Occipital lobe (tissue), 2 donors: ENCODE measurements around the gene DDX54. TPM values are rescaled to one million over a fixed set of nuclear protein-coding genes. Genes with fewer than 3 reads are reported as not detected.
"Not testable (repeated sequence)": the region's sequence is repeated elsewhere in the genome, so short reads cannot be mapped to it uniquely, and the experiment has no call there.

Experiments used
- DNase-seq: peaks from one replicate; lab custom pipeline; 2025; lab: John Stamatoyannopoulos, UW
- total RNA-seq: library from RNA; depleted of rRNA; stranded (reverse); fragments of >200 nt; gene quantifications from one replicate; pipeline ENCODE4 v1.2.3, GENCODE V29; 2014

DDX54 gene
- total RNA-seq, 1 donor from 2014 or later: 12.0 TPM

DNA sequence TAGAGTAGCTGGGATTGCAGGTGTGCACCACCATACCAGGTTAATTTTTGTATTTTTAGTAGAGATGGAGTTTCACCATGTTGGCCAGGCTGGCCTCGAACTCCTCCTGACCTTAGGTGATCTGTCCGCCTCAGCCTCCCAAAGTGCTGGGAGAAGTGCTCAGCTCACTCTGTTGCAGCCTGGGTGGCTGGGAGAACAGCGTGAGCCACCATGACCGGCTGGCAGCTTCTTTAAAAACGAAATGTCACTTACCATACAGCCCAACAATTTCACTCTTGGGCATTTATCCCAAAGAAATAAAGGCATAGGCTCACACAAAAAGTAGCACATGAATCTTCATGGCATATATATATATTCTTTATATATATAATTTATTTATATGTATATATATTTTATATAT lies 40.5 kb downstream of the DDX54 start:
- DNase-seq: no peak

DNA sequence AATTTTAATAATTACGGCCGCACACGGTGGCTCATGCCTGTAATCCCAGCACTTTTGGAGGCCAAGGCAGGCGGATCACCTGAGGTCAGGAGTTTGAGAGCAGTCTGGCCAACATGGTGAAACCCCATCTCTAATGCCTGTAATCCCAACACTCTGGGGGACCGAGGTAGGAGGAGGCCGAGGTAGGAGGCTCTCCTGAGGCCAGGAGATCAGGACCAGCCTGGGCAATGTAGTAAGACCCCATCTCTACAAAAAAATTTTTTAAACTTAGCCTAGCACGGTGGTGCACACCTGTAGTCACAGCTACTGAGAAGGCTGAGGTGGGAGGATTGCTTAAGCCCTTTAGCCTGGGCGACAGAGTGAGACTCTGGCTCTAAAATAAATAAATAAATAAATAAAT lies 41.3 kb downstream of the DDX54 start:
- no peak for DNase-seq

DNA sequence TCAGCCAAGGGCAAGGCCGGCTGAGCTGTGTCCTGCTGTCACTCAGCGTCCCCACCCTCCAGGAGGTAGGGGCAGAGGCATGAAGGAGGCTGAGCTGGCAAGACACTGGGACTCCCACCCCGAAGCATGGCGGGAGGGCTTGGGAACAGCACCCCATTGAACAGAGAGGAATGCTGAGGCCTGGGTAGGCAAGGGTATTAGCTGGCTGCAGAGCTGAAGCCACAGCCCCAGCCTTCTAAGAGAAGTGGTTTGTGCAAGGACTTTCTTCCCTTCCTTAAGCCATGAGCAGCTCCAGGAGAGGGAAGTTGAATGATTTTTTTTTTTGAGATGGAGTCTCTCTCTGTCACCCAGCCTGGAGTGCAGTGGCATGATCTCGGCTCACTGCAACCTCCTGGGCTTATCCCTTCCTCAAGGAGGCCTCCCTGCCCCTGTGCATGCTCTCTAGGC lies 42.4 kb downstream of the DDX54 start:
- no peak for DNase-seq

DNA sequence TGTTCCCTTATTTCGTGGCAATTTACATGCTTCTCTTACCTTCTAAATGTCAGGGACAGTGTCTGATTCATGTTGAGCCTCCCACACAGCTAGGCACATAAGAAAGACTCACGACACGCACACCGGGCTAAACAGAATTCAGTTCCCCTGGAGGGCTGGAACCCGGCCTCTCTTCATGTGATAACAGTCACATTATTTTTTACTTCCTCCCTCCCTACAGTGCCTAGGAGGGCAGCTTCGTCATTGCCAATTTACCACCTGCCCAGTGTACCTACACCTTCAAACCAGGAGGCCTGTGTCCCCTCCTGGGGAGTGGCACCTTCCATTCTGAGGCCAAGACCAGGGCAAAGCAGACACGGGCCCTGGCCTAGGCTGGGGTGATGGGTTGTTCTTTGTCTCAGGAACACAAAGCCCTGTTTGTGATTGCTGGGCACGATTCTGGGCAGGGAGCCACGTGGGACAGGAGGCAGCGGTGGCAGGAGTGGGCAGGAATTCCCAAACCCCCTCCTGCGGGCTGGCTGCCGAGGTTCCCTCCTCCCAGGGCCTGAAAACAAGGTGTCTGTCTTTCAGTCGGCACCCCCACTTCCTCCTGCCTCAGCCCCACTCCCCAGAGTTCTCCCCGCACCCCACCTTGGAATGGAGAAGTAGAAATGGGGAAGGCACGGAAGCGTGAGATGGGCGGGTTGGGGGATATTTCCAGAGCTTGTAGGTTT lies 42.9 kb downstream of the DDX54 start:
- peak; percentile 85 for DNase-seq

DNA sequence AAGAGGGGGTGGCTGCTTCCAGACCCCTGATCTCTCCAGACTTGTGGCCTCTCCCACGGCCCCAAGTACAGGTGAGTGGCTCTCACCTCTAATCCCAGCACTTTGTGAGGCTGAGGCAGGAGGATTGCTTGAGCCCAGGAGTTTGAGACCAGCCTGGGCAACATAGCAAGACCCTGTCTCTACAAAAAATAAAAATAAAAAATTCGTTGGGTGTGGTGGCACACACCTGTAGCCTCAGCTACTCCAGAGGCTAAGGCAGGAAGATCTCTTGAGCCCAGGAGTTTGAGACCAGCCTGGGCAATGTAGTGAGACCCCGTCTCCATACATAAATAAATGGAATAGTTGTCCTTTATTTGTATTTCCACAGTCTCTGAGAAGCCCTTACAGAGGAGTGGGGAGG lies 43.6 kb downstream of the DDX54 start:
- DNase-seq: not testable (repeated sequence)

DNA sequence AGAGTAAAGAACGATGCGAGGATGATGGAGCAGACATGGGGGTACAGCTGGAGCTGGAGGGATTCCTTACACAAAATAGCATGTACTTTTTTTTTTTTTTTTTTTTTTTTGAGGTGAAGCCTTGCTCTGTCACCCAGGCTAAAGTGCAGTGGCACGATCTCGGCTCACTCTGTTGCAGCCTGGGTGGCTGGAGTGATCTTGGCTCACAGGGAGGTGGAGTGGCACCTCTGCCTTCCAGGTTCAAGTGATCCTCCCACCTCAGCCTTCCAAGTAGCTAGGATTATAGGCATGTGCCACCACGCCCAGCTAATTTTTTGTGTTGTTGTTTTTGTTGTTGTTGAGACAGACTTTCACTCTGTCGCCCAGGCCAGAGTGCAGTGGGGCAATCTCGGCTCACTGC lies 44.6 kb downstream of the DDX54 start:
- no peak for DNase-seq

DNA sequence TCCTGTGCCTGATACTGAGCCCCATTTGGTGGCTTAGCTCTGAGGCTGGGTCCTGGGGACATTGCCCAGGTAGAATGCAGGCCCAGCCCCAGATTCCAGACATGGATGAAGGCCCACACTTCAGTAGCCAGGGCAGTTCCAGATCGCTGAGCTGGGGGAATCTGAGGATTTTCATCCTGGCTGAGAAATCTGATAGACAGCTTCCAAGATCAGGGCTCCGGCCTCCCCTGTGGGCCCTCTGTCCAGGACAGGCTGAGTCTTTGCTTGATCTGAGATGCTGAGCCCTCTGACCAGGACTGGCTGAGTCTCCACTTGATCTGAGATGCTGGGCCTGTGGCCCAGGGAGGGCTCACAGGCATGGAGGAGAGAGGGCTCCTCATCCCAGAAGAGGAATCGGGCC lies 46.5 kb downstream of the DDX54 start:
- no peak for DNase-seq

DNA sequence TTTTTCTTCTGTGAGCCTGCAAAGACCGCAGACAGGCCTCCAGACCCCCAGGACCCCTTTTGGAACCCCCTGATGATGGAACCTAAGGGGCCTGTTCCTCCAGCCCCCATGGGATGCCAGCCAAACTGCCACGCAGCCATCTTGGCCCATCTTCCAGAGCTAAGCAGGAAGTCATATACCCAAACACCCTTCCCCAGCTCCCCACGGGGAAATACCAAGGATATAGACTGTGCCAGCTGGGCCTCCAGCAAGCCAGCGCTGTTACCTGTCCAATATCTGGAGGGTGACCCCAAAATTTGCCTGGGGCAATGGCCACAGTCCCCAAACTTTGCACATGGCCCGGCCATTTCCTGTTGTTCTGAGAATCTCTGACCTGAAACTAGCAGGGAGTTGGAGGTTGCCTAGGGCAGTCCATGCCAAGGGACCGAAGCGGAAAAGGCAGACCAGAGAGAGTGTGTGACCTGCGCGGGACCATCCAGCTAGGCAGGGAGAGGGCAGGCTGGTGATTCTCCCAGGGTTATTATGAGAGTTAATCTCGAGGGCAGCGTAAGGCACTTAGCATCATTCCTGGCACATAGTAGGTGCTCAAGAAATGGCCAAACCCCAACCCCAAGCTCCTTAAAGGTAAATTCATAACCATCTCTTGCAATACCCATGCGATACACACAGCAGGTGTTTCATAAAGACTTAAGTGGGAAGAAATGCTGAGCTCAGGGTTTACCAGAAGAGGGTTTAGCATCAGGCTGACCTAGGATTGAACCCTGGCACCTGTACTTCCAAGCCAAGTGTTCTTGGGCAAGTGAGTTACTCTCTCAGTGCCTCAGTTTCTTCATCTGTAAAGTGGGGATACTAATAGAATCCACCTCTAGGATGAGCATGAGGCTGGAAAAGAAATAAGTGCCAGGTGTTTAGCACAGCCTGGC lies 47.2 kb downstream of the DDX54 start:
- DNase-seq: no peak

DNA sequence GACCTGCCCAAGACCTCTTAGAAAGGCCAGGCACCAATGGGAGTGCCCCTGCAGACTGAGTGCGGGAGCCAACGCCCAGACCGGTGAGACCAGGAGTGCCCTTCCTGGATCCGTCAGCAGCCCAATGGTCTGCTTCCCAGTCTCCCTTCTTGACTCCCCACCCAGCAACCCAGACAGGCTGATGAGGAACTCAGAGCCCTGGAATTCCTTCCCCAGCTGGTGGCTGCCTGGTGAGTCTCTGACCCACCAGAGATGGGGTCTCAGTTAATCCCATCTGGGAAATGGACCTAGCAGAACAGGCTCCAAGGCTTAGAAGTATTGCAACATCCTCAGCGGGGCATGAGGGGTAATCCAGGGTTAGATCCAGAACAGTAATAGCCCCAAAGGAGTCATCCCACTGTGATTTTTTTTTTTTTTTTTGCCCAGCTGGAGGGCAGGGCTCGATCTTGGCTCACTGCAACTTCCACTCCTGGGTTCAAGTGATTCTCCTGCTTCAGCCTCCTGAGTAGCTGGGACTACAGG lies 48.2 kb downstream of the DDX54 start:
- DNase-seq: no peak

DNA sequence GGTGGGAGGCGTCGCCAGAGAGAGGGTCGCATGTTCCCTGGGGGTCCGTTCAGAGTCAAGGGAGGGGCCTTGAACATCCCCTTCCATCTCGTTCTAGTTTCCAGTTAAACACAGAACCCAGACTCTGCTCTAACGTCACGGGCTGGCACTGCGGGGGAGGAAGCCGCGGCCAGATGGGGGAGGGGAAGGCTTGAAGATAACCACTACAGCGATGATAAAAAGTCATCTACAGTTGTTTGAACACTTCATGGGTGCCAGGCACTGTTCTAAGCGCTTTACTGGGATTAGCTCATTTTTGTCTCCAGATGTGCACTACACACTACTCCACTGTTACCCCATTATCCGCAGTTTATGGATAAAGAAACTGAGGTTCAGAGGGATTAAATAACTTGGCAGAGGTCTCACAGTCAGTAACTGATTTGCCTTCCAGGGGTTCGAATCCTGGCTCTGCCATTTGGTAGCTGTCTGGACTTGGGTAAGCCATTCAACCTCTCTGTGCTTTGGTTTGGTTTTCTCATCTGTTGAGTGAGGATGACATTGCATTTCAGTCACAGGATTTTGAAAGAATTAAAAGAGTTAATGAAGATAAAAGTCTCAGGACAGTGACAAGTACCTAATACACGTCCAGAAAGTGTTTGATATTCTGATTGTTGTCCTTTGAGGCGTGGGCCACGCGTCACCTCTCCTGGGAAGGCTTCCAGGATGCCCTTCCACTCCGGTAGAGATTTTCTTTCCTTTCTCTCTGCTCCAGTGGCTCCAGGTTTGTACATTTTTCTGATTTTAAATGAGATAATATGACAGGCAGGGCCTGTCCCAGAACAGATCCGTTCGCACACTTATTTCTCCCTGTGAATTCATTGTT lies 48.9 kb downstream of the DDX54 start:
- peak; percentile 48 for DNase-seq

DNA sequence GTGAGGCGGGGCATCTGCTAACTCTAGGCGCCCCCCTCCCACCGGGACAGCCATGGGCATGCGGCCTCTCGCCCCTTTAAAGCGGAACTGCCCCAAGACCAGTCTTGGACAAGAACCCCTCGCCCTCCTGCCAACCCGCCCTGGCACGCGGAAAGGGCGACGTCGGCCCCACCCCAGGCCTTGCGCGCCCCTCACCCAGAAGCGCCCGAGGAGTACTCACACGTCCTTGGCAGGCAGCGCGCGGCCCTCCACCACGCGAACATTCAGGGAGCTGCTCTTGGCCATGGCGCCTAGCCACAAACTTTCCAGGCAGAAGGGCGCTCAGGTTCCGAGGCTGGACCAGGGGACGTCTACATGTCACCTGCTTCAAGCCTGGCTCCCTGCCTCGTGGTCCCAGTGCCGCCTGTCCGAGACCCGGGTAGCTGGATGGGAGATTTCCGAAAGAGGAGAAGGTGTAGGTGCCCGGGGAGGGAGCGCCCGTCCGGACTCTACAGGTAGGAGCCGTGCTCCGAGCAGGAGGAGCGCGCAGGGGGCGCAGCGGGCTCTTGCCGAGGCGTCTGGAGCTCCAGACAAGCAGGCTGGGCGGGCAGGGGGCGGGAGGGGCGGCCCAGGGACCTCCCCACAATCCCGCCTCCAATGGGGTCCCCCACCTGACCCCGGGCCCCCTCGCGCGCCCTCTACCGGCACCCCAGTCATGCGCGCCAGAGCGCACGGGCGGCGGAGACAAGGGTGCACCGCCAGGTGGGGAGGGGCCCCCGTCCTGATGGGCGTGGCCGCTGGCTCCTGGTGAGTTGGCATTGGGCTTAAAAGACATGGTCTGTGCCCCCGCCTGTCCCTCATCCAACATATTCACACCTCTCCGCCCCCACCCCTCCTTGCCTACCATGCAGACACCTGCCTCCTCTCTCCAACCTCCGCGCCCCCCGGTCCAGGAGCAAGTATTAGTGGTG lies 49.8 kb downstream of the DDX54 start, which contains the start of gene RASAL1:
Gene RASAL1 (minus strand): TSS at position 584 of the 950 bp plus-strand sequence. CDS start 299 bp downstream, at position 285.
- peak; percentile 48 for DNase-seq

DNA sequence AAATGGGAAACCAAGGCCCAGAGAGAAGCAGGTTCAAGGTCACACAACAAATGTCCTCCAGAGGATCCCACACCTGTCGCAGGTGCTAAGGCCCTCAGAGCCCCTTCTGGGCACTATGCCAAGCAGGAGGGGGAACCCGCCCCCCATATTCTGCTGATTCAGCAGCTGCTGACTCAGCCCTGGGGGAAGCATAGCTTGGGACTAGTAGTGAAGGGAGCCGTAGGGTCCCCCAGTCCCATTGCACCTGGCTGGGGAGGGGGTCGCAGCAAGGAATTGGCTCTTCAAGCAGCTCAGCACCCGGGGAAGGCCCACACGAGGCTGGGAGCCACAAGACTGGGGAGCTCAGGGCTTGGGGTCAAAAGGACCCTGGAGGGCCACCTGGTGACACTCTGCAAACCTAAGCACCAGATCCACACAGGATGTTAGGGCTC lies 50.7 kb downstream of the DDX54 start:
- no peak for DNase-seq

DNA sequence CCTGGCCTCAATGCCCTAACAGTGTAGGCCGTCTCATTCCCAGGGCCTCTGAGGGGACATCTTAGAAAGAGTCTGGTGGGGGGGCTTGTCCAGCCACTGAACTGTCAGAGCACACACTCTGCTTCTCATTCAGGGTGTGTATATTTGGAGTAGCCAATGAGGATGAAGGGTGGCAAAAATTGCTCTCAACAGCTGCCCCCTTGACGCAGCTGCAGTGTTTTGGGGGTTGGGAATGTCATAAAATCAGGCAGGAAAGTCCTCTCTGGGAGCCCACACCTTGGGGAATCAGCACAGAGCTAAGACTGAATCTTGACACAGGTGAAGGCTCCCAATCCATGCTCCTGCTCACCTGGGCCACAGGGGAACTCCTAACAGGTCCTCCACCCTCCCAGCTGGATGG lies 51.2 kb downstream of the DDX54 start:
- DNase-seq: no peak

DNA sequence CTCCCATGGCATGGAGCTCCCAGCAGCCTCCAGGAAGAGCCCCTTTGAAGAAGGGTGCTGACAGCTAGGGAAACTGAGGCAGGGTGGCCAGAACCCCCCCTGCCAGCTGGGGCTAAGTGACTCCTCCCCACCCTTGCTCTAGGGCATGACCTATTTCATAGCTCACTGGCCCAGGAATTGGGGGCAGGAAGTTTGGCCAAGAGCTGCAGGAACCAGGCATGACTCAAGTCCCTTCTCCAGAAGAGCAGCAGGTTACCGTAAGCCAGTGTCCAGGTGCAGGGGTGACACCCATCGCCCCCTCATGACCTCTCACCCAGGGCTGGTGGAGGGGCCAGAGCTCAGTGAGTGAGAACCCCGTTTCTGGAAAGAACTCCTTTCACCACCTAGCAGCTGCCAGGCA lies 51.6 kb downstream of the DDX54 start:
- DNase-seq: no peak

DNA sequence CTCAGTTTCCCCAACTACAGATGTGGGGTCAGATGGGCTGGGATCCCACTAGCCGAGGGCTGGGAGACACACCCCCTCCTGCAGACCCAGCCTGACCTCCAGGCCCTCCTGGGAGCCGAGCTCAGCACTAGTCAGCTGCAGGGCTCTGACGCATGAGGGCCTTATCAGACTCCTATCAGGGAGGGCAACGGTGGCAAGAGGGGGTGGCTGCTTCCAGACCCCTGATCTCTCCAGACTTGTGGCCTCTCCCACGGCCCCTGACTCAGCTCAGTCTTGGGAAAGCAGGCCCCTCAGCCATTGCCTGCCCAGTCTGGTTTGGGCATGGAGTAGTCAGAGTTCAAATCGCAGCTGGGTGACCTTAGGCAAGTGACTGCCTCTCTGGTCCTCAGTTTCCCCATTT lies 52.2 kb downstream of the DDX54 start:
- DNase-seq: no peak

DNA sequence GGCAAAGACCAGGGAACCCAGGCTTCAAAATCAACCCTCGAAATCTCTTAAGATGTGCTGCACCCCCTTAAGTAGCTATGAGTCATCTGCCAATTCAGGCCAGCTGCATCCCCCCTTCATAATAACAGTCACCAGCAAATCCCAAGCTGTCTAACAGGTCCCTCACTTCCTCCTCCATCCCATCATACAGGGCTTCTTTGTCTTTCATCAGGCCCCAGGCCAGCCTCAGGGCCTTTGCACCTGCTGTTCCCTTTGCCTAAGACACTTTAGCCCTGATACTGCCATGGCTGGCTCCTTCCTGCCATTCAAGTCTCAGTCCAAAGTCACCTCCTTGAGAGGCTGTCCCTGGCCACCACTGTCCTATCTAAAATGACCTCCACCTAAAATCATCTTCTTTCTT lies 53.7 kb downstream of the DDX54 start:
- no peak for DNase-seq

DNA sequence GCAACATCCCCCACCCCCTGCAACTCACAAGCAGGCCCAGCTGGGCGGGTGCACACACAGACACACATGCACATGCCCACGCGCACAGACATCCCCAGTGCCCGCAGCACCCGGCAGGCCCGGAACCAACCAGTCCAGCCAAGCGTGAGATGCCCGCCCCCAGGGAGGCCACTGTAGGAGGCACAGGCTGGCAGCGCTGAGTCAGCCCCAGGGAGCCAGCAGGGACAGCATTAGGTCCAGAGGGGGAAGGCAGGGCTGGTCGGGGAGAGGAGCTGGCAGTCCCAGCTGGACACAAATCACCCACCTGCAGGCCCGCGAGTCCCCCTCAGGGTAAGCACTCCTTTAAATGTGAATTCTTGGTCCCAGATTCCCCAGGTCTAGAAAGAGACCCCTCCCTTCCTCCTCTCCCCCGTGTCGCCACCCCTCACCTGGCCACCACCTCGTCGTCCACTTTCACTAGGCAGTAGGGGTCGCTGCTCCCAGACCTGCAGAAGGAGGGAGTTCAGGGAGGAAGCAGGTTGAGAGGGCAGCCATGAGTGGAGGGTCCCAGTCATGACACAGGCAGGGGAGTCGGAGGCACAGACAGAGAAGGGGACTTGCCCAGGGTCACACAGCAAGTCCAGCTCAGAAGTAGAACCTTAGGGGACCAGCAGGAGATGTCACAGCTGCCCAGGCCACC lies 54.7 kb downstream of the DDX54 start:
- peak; percentile 80 for DNase-seq

DNA sequence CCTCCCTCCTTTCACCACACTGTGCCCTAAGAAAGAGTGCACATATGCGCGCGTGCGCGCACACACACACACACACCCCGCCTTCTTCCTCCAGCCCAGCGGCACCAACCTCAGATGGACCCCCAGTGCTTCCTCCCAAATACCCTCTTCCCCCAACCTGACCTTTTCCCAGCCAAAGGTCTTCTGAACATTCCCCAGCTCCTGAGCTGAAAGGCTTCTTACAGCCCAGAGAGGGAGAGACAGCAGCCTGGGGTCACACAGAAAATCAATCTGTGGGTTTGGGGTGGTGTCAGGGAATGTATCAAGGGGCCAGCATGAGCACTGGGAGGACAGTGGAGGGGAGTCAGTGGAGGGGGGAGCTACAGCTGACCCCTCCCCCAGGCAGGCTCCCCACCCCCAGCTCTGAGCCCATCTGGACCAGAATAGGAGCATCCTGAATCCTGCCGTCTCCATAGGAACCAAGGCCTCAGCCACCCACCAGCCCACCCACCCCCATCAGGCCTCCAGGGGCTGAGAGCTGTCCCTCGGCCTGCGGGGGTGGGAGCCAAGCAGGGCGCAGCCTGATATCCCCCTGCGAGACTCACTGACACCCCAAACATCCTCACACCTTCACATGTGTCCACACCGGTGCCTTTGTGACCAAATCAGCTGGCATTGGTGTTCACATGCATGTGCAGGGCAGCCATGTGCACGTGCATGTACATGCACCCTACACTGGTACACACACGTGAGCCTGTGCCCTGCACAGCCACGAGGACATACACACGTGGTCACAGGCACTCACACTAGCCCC lies 55.4 kb downstream of the DDX54 start:
- no peak for DNase-seq
